GM19395 (cell line): ENCODE results near the gene RPL27A.

Source experiments
- ATAC-seq: cut with Tn5 transposase; IDR thresholded peaks from one replicate; pipeline ENCODE4 v1.9.1; 2021; ENCODE audit warnings: mild to moderate bottlenecking, moderate library complexity; ENCODE audit not compliant: unreplicated experiment

Gene RPL27A

DNA sequence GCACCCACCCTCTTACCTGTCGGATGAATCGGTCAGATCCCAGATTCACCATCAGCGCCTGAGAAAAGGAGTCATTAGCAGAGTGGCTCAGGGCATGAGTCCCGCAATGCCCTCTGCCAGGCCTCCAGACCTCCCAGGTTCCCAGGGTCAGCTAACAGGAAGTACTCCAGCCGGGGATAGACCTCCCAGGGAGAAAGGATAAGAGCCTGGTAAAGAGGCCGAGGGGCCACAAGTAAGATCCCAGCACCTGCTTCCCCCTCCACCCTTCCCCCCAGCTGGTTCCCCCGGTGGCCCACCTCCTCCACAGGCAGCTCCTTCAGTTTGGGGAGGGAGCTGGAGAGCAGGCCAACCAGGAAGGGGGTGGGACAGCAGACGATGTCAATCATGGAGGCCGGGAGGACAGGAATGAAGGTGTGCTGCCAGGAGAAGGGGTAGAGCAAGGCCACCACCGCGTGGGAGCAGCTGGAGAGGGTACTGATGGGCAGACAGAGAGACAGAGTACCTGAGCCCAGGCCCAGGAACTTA, 16.4 kb downstream of the RPL27A start:
- no peak for ATAC-seq

DNA sequence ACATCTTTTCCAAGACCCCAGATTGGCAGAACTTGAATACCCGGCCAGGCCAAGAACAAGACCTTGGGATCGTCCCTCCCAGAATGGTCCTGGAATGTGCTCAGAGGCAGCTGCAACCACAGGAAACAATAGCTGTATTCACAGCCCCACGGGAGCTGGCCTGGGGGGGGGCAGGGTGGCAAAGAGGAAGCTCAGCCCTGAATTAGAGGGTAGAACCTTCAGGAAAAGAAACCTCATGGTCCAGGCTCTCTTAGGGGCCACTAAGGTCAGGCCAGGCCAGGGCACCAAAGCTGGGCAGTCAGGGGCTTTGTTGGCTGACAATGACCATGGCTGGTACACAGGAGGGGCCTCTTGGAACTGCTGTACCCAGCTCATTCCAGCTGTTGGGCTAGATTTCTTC, 17.3 kb downstream of the RPL27A start:
- ATAC-seq = no peak

DNA sequence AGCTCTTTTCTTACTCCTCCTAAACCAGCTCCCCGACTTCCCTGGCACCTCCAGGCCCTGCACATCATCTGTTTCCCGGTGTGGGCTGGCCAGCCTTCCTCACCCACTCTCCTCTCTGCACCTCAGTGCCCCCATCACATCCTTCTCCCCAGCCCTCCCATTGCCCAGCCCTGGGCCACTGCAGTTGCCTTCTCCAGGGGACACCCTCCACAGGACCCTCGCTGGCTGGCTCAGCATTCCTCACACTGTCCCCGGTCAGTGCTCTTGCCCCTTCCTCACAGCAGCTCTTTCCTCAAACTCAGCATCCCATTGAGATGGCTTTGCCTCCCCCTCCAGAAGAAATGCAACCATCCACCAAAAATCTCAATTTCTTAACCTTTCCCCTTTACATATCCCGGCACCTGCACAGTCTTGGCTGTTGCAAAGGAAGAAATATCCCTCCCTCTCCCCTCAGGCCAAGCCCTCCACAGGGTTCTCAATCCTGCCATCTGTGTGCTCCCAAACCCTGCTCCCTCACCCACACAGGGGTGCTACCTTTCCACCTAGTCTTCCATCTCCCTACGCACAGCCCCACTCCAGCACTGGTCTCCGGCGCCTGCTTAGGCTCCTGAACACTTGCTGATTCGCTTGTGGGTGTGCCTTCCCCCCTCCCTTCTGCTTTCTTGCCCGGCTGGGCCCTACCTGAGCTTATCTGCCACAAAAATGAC, 19.5 kb downstream of the RPL27A start:
- no peak for ATAC-seq

DNA sequence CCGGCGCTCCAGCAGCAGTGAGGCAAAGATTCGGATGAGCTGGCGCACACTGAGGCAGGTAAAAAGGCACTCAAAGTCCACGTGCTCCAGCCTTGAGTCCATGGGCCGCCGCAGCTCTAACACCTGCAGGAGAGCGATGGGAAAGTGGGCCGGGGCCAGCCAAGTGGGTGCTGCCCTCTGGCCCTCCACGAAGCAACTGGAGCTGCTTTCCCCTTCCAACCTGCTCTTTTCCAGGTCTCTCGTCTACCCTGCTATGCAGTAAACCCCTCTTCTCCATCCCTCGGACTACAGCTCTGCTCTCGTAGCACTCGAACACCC, 20.0 kb downstream of the RPL27A start:
- ATAC-seq = no peak

DNA sequence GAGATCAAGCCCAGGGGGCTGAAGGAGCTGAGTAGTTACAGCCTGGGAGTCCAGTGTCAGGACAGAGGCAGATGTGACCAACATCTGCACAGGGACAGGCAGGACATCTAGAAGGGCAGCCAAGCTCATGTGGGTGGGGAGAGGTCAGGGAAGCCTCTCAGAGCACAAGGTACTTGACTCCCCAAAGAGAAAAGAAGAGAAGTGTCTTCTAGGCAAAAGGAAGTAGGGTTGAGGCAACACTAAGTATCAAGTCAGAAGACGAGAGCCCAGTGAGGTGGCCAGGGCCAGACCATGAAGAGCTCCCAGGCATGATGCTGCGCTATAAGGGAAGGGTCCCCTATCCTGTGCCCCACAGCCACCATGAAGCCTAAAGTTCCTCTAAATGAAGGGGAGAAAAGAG, 21.5 kb downstream of the RPL27A start:
- no peak for ATAC-seq

DNA sequence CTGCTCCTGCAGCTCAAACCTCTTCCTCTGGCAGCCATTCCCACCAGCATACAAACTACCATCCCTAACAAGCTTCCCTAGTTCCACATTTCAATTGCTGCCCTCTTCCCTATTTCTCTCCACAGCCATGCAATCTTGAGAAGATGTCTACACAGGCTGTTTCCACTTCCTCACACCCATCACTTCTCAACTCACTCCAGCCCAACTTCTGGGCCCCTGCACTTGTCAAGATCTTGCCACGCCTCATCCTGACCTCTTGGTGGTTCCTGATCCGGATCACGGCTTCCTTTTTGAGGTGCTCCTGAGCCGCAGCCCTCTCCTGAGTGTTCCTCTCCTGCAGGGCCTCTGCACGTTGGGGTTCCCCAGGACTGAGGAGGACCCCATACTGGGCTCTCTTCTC, 22.6 kb downstream of the RPL27A start:
- no peak for ATAC-seq

DNA sequence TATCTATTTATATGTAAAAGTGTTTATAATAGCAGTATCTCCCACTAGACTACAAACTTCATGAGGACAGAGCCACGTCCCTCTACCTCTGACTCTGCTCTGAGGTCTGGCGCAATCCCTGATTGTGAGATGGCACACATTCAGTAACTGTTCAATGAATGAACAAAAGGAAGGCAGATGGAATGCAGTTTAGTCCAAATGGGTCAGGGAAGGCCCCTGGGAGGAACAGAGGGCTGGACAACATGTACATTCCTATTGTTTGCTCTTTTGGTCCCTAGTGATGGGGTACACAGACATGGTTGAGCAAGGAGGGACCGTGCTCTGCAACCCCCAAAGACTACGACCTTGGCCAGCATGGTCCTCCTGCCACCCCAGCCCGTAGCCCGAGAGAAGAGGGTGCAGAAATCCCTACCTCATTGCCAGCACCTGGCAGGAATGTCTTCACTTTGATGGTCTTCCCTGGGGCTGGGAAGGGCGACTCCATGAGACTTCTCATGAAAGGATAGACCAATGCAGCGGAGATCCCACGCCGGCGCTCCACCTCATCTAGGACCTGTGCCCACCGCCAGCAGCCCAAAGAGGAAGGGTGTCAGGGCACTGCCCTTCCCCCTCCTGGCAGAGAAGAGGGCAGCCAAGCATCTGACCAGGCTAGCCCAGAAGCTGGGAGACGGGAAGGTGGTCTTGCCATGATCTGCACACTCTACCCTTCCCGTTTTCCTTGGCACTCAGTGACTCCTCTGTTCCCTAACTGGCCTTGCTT, 24.3 kb downstream of the RPL27A start:
- no peak for ATAC-seq

DNA sequence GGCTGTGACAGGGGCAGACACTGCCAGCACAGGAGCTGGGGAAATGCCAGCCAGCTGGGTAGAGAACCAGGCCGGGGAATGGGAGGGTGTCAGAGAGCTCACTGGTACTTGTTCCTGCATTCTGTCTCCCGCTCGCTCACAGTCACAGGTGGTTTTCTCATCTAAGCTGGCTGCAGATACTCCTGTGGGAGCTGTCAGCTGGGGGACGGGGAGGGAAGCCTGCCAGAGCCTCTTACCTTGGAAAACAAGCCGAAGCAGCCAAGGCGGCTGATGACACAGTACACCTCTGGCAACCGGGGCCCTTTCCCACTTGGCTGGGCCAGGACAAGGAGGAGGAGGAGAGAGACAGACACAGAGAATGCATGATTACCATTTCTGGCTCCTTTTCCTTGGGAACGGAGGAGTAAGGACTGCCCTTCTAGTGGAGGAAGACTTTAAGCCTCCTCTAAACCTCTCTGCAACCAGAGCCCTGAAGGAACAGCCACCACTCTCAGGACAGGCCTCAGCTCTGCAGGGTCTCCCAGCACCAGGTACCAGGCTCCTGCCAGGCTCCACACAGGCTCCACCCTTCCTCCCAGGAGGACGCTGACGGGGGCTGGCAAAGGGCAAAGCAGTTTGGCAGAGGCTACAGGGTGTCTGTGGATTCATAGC, 25.1 kb downstream of the RPL27A start:
- no peak for ATAC-seq

DNA sequence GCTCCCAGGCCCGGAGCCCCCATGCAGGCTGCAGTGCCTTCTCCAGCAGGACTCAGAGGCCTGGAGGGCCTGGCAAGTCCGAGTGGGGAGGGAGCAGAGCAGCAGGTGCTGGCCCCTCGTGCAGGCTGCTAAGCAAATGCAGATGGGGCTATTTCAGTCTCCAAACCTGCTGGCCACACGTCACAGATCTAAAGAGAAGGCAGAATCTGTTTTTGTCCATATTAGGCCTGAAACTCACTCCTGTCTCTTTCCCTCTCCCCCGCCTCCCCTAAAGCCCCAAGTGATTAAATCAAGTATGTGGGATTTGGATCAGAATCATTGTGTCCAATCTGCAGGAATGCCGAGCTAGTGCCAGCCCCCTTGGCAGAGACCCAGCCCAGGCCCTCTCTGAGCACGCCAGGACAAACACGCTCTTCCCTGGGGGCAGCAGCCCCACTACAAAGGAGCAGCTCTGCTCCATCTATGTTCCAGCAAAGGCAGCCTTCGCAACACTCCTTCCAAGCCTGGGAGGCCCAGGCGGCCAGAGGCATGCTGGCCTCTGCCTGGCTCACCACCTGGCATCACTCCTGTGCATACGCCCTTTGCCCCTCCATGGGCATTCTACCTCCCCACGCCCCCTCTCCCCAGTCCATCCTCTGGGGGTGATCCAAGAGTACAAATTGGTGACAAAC, 26.5 kb downstream of the RPL27A start:
- no peak for ATAC-seq

DNA sequence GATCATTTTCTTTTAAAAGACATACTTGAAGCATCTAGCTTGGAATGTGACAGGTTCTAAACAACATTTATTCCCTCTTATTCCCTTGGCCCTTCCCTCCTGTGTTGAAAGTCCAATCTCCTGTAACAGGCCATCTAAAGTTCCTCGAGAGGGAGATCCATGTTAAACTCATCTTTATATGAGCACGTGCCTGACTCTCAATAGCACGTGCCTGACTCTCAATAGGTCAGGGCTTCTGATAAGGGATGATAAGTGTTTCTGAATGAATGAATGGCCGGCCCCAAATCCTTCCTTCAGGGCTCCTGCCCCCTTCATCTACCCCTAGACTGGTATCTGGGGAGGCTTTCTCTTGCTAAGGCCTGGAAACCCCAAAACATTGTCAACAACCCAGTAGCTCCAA, 27.2 kb downstream of the RPL27A start:
- ATAC-seq = no peak

DNA sequence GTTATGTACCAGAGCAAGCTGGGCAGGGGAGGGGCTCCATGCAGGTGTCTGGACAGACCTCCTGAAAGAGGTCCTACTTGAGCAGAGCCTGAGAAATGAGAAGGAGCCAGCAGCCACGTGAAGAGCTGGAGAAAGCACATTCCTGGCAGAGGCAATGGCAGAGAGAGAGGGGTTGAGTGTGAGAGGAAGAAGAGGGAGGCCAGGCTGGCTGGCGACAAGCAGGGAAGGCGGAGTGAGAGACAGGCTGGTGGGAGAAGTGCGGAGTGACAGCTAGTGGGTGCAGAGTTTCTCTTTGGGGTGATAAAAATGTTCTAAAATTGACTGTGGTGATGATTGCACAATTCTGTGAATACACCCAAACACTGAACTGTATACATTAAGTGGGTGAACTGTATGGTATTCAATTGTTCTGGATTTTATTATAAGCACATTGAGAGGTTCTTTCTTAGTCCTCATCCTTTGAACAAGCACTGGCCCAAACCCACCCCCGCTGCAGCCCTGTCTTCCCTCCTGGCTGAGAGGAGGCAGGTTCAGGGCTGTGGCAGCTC, 29.4 kb downstream of the RPL27A start:
- no peak for ATAC-seq

DNA sequence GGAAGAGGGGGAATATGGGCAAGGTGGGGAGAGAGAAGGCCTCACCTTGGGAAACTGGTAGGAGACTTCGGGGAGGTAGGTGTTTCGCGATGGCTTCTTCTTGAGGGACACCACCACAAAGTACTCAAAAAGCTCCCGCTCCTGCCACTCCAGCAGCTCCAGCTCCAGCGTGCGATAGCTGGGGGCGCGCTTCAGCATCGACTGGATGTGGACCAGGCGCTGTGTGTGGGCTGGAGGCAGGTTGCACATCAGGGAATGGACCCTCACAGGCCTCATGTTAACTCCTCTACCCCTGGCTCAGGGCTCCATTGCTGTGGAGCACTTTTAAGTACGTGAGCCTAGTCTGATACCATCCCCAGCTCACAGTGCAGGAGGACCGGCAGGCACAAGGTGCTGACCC, 29.9 kb downstream of the RPL27A start:
- ATAC-seq = no peak

DNA sequence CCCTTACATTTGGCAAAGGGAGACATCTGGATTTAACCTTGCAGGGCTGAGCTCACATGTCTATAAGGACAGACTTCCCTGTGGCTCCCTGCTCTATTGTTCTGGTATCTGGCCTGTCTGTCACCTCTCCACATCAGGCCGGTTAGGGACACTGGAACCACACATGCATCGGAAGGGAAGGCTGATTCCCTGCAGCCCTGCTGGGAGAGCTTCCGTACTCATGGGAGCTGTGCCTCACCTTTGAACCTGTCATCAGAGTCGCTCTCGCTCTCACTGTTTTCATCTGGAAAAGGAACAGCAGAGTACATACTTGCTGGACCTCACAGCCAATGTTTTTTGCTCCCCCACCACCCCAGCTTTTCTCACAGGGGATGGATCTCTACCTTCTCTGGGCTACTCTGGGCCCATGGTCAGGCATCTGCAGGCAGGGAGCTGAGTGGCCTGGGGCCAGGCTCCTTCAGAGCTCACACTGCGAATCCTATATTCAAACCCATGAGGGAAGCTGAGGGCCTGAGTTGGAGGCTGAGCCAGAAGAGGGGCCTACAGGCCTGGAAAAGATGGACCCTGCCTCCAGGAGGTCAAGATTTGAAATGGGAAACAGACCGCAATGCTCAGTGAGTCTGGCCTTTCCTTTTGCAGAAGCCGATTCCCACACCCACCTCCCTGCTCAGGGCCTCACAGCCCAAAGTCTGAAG, 31.3 kb downstream of the RPL27A start:
- ATAC-seq = no peak

DNA sequence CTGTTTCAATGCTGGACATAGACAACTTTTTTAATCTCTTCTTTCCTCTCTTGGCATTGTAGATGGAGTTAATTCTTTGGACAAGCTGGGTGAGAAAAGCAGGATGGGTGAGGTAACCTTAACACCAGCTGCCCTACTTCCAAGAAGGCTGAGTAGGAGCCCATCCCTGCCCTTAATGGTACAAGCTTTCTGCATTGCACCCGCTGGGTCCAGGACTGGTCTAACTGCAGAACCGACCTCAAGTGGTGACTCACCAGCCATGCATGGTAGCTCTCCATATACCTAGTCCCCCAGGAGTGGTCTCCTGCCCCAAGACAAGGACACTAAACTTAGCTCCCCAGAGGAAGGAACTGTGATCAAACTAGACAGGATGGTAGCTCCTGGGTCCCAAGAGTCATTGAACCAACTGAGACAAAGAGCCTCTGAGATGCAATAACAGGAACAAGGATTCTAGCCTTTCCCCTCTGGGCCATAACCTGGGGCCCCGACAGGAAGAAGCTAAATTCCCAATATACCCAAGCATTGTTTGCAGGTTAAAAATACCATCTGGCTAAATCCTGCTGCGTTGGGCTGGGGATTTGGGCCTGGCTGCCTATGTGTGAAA, 32.1 kb downstream of the RPL27A start:
- ATAC-seq = no peak

DNA sequence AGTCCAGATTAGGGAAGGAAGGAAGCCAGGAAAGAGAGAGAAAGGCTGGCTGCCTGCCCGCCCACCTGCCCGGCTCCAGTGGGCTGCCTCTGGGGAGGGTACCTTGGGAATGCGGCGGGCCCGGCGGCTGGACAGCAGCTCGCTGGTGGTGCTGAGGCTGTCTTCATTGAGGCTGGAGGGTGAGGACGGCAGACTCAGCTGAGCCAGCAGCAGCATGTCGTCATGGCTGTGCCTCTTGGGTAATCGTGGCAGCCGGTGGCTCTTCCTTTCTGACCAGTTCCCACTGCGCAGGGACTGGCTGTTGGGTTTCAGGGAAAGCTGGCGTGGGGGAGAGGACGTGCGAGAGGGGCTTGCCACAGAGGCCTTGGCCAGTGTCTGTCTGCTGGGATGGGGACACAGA, 32.9 kb downstream of the RPL27A start:
- ATAC-seq = no peak

DNA sequence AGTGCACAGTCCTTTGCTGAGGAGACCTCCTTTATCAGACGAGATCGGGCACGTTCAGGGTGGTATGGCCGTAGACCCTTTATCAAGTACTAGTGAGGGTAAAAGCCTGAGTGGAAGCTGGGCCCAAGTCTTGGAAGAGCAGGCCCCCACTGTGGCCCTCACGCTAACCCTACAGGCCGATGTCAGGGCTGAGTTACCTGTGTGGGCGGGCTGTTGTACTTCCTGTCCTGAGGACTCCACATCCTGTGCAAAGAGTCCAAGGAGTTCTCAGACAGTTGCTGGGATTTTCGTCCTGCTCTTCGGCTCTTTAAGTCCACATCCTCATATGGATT, 34.9 kb downstream of the RPL27A start:
- ATAC-seq = no peak

DNA sequence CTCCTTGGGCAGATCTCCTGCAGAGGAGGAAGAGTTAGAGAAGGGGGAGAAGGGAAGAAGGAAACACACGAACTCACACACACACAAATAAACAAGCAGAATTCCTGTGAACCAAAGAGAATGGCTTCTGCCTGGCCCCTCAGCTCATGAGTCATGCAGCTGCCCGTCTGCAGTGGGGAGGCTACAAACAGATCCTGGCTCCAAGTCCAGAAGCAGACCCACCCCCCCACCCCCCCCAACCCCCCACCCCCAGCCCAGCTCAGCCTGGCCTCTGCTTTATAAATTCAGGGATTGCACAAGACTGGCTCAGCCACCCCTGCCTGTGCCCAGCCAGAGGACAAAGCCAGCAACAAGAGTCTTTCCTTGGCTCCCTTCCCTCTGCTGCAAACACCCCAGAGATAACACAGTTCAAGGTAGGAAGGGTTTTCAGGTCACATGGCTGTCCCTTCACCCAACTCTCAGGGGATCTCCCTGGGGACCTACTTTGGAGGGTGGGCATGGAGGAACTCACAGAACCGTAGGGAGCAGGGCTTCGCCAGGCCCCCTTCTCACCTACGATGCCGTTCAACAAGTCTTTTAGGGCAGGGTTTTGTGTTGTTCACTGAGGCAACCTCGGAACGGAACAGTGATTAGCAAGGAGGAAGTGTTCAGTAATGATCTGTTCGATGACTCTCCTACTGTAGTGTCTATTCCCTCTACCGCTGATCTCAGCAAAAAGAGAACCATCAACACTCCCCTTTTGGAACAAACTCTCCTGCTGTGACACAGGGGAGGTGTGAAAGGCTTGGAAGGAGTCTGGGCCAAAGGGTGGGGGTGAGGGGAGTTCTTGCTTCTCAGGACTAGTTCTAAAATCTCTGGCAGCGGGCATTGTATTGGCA, 35.5 kb downstream of the RPL27A start:
- ATAC-seq = peak; percentile 82

DNA sequence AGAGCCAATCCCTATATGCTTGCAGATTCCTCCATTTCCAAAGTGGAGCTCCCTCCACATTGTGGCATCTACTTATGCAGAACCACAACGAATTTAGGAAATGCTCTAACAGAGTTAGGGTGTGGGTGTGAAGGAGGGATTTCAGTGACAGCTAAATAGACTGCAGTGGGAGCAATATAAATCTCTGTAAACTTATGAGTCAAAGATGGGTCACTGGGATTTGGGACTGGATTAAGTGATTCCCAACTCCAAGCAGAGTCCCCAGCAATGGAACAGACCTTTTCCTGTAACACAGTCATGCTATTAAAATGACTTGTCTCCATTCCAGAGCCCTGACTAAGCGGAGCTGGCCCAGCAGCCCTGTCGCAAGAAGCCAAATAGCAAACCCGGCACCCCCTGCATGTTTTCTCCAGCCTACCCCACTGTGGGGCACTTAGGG, 36.6 kb downstream of the RPL27A start:
- no peak for ATAC-seq

DNA sequence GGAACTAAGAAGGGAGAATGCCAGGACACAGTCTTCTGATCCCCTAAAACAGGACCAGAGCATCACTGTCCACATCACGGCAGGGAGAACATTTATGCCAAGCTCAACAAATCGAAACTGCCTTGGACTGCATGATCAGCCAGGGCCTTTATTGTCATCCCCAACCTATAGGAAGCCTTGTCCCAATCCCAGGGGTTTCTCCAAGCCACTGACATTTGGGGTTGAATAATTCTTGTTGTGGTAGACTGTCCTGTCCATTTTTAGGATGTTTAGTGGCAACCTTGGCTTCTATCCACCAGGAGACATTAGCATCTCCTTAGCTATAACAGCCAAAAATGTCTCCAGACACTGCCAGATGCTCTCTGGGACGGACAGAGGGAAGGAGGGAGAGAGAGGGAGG, 37.1 kb downstream of the RPL27A start:
- ATAC-seq = no peak
